HL-60 (cell line): ENCODE measurements around the gene MCM5.

ENCODE experiments used
- DNase-seq, 2 experiments: peaks; one replicate each; pipeline ENCODE4 v3.0.0-alpha.2; 2010 to 2020; ENCODE audit warnings: low read depth in 1 of 2, low spot score in 1 of 2
- H3K27ac ChIP-seq: fragments of 250-450 bp; sonication (Bioruptor Pico); replicated peaks from 2 replicates; pipeline ENCODE4 v1.5.1; 2020; ENCODE audit warnings: mild to moderate bottlenecking, moderate library complexity
- H3K27me3 ChIP-seq: fragments of 250-450 bp; sonication (Bioruptor Pico); 2 replicates; pipeline ENCODE4 v1.5.1; 2021; ENCODE audit warnings: mild to moderate bottlenecking, moderate library complexity; ENCODE audit not compliant: insufficient read depth, poor library complexity, severe bottlenecking
- H3K4me3 ChIP-seq: replicated peaks from 2 replicates; pipeline ENCODE4 v1.5.1; 2011; ENCODE audit warnings: mild to moderate bottlenecking, control low read depth, low read length; ENCODE audit not compliant: insufficient read depth
- GABPA ChIP-seq: IDR thresholded peaks from 2 replicates; pipeline ENCODE4 v1.6.1; 2012; ENCODE audit warnings: low read depth
- POLR2AphosphoS5 ChIP-seq: IDR thresholded peaks from 2 replicates; pipeline ENCODE4 v1.6.1; 2012; ENCODE audit warnings: low read depth
- SPI1 ChIP-seq: IDR thresholded peaks from 2 replicates; pipeline ENCODE4 v1.6.1; 2012; ENCODE audit warnings: low read depth, mild to moderate bottlenecking, borderline replicate concordance
- TF ChIP-seq, protein P1 (sequence below): IDR thresholded peaks from 2 replicates; pipeline ENCODE4 v1.6.1; 2012; ENCODE audit warnings: low read depth; ENCODE audit not compliant: insufficient replicate concordance
- TF ChIP-seq, protein P2 (sequence below): IDR thresholded peaks from one replicate; pipeline ENCODE4 v1.5.1; 2011; ENCODE audit warnings: low read length, control low read depth, inconsistent platforms; ENCODE audit not compliant: insufficient read depth

Gene MCM5

DNA sequence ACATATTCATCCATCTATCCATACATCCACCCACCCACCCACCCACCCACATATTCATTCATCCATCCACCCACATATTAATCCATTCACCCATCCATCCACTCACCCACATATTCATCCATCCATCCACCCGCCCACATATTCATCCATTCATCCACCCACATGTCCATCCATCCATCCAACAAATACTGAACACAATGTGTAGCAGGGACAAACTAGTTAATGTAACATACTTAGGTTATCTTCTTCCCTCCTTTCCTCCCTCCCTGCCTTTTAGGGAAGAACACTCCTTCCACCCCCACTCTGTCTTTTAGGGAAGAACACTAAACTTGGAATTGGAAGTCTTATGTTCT, 39.4 kb downstream of the MCM5 start:
- H3K4me3 ChIP-seq, result no peak overlapping the region
- DNase-seq, result no peak
- no peaks in the 10 kb centered on the region for H3K27me3 ChIP-seq
- TF ChIP-seq, protein P1, sequence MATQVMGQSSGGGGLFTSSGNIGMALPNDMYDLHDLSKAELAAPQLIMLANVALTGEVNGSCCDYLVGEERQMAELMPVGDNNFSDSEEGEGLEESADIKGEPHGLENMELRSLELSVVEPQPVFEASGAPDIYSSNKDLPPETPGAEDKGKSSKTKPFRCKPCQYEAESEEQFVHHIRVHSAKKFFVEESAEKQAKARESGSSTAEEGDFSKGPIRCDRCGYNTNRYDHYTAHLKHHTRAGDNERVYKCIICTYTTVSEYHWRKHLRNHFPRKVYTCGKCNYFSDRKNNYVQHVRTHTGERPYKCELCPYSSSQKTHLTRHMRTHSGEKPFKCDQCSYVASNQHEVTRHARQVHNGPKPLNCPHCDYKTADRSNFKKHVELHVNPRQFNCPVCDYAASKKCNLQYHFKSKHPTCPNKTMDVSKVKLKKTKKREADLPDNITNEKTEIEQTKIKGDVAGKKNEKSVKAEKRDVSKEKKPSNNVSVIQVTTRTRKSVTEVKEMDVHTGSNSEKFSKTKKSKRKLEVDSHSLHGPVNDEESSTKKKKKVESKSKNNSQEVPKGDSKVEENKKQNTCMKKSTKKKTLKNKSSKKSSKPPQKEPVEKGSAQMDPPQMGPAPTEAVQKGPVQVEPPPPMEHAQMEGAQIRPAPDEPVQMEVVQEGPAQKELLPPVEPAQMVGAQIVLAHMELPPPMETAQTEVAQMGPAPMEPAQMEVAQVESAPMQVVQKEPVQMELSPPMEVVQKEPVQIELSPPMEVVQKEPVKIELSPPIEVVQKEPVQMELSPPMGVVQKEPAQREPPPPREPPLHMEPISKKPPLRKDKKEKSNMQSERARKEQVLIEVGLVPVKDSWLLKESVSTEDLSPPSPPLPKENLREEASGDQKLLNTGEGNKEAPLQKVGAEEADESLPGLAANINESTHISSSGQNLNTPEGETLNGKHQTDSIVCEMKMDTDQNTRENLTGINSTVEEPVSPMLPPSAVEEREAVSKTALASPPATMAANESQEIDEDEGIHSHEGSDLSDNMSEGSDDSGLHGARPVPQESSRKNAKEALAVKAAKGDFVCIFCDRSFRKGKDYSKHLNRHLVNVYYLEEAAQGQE, result no peak
- TF ChIP-seq SPI1, result no peak
- TF ChIP-seq GABPA, result no peak
- TF ChIP-seq POLR2AphosphoS5, result no peak
- TF ChIP-seq, protein P2, sequence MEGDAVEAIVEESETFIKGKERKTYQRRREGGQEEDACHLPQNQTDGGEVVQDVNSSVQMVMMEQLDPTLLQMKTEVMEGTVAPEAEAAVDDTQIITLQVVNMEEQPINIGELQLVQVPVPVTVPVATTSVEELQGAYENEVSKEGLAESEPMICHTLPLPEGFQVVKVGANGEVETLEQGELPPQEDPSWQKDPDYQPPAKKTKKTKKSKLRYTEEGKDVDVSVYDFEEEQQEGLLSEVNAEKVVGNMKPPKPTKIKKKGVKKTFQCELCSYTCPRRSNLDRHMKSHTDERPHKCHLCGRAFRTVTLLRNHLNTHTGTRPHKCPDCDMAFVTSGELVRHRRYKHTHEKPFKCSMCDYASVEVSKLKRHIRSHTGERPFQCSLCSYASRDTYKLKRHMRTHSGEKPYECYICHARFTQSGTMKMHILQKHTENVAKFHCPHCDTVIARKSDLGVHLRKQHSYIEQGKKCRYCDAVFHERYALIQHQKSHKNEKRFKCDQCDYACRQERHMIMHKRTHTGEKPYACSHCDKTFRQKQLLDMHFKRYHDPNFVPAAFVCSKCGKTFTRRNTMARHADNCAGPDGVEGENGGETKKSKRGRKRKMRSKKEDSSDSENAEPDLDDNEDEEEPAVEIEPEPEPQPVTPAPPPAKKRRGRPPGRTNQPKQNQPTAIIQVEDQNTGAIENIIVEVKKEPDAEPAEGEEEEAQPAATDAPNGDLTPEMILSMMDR, result no peak
- no peak overlapping the region for H3K27ac ChIP-seq

DNA sequence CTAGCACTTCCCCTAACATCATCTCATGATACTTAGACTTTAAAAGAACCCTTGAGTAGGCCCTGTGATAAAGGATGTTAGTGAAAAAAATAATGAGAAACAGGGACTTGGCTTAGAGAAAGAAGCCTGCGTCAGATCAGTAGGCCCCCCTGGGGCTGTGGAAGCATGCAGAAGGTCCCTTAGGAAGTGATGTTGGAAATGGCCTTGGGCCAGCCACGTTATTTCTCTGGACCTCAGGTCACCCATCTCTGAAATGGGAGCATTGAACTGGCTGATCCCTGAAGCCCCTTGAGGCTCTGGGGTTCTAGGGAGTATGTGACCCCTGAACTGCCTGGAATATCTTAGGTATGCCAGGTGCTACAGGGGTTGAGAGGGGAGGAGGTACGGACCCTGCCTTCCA, 40.2 kb downstream of the MCM5 start:
- Histone ChIP-seq H3K4me3 (no peak overlapping the region), H3K27me3 (no peaks in the 10 kb centered on the region)
- TF ChIP-seq GABPA, result no peak
- TF ChIP-seq SPI1, result no peak
- TF ChIP-seq POLR2AphosphoS5, result no peak
- TF ChIP-seq, protein P1, result no peak
- TF ChIP-seq, protein P2, result no peak

DNA sequence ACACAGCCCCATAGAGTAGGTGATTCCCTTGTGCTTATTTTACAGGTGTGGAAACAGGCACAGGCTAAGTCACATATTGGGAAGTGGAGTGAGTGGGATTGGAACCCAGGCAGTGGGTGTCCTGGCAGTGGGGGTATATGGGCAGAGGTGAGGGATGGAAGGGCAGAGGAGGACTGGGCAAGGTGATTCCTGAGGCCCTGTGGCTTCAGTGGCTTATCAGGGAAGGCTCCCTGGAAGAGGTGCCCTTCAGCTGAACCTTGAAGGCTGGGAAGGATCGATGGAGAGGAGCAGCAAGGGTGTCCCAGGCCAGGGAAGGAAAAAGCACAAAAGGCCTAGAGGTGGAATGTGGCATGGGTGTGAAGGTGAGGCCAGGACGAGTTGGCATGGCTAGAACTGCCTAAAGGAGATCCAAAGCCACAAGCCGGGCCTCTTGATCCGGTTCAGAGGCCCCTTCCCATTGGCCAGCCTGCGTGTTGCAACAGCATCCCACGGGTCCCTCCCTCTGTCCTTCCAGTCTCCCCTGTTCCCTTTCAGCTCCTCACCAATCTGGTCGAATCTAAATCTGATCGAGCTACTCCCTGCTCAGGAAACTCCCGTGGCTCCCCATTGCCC, 41.7 kb downstream of the MCM5 start:
- H3K27me3 ChIP-seq, result no peaks in the 10 kb centered on the region
- no peak for DNase-seq
- TF ChIP-seq SPI1 (no peak), POLR2AphosphoS5 (no peak), GABPA (no peak)
- TF ChIP-seq, protein P1, result no peak
- TF ChIP-seq, protein P2, result no peak
- H3K27ac ChIP-seq, result no peak overlapping the region
- H3K4me3 ChIP-seq, result no peak overlapping the region

More for the DNA sequence above, 40.2 kb downstream of the MCM5 start:
- no peak overlapping the region for H3K27ac ChIP-seq
- DNase-seq, result no peak
